Stimulated activated CD4-positive, alpha-beta T cell treated with anti-CD3 and anti-CD28 coated beads, TNF-alpha, amount 100 ng/mL, for 1 hour (primary cell): Measurements from ENCODE around the gene ERICH6B.
A peak's percentile ranks its signal among the peaks of the same experiment; 100 is the strongest.

Source experiments
- DNase-seq, 3 donors: peaks; one replicate each; pipeline ENCODE4 v3.0.0-alpha.2; 2020; ENCODE audit warnings: low read depth in 3 of 3, low spot score in 1 of 3

Gene ERICH6B

DNA sequence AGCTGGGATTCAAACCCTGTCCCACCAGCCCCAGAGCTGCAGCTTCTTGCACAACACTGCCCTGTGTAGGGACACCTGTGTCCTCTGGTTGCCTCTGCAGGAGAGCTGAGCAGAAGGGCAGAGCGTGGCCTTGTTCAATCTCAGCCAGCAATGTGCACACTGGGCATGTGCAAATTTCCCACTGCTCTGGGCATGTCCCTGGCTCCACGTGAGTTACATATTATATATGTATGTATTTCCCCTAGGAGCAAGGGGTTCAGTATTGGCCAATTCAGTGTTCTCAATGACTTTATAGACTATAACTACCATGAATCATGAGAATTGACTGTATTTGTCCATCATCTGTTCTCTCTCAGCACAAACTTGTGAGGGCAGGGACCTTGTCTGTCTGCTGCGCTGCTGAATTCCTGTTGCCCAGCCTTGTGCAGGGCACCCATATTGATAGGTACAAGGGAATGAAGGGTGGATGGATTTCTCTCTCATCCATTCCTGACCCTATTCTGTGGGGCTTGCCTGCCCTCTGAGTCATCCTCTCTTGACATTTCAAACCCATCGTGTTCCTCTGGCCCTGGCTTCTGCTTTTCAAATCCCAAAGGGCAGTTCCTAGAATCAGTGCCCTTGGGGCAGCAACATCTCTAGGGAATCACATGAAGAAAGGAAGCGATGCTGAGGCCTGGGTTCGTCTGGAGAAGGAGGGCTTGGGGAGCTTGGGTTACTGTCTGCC, 69.7 kb downstream of the ERICH6B start:
- DNase-seq, result no peak

DNA sequence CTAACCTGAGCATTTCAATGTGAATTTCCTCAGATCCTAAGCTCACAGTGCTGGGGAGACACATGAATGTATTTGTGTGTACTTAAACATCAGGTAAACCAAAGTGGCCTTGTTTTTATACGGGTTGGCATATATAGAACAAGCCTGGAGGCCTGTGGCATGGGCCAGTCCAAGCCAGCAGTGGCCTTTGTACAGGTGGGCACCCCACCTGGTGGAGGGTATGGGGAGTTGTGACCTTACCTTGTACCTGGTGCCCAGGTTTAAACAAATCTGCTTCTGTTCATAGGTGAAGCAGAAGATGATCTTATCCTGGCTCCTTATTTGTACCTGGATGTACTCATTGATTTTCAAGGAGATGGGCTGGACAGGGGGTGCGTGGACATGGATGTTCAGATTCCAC, 71.0 kb downstream of the ERICH6B start:
- no peak for DNase-seq

GRCh38 chr13:45542878-45543277, 72.7 kb downstream of the ERICH6B start:
- DNase-seq, result no peak

DNA sequence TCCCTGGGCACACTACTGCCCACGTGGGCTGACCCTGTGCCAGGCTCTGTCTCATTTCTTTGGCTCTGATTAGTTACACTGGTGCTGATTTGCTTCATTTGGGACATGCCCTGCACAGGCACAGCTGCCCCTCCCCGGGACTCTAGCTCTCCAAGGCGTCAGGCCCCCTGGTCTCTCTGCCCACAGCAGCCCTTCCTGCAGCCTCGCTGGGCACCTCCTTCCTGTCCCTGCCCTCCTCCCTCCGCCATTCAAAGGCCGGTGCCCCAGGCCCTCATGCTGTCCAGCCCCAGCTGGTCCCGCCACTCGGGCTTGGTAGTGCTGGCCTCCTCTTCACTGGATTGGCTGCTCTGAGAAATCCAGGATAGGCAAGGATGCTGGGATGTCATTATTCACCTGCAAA, 73.1 kb downstream of the ERICH6B start:
- DNase-seq, result no peak

GRCh38 chr13:45541806-45542205, 73.7 kb downstream of the ERICH6B start:
- DNase-seq, result no peak

GRCh38 chr13:45540864-45541263, 74.7 kb downstream of the ERICH6B start:
- DNase-seq, result no peak

- DNase-seq, result no peak
Measured at GRCh38 chr13:45540195-45540594, 75.3 kb downstream of the ERICH6B start.

DNA sequence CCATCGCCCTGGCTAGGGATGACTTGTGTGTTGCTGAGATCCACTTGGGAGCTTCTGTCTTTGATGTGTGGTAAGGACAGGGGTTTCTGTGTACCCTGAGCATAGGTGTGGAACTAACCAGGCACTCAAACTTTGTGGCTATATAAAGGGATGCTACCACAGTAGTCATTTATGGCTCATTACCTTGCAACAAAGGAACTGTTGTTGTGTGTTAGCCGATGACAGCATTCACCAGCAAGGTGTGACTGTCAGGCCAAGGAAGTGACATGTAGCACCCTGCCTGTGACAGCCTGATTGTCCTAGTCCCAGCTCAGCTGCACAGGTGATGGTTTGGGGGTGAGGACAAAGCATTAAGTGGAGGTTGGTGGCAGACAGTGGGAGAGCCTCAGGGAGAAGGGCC, 77.2 kb downstream of the ERICH6B start:
- DNase-seq, result no peak

DNA sequence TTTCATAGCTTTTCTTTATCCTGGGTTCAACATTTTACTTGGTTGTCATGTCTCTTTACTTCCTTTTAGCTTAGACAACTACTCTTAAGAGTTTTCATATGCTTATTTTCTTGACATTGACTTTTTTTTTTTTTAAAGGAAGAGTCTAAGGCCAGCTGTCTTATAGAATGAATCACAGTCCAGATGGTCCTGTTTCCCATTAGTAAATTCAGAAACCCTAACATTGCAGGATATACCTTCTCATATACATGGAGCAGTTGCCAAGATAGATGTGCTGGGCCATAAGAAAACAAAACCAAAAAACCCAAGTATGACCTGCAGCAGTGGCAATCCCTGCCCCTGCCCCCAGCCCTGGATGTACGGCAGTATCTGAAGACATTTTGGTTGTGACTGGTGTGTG, 78.0 kb downstream of the ERICH6B start:
- no peak for DNase-seq

GRCh38 chr13:45536224-45536623, 79.3 kb downstream of the ERICH6B start:
- no peak for DNase-seq

- no peak for DNase-seq
Measured at GRCh38 chr13:45534604-45535003, 80.9 kb downstream of the ERICH6B start.

DNA sequence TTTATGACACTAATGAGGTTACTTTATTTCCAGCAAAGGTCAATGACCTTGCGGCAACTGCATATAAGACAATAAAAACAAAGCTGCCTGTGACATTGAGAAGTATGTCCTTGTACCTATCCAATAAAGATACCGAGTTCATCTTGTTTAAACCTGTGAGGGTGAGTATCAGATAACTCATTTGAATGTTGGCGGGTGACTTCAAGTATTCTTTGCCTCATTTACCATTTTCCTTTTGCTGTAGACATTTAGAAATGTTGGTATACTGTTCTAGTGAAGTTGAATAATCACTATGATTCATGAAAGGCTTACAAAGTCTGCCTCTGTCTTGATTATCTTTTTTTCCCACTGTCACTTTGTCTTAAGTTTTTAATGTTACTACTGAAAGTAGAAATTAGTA, 85.8 kb downstream of the ERICH6B start:
- DNase-seq, result no peak

GRCh38 chr13:45527699-45528462, 87.7 kb downstream of the ERICH6B start:
- no peak for DNase-seq

DNA sequence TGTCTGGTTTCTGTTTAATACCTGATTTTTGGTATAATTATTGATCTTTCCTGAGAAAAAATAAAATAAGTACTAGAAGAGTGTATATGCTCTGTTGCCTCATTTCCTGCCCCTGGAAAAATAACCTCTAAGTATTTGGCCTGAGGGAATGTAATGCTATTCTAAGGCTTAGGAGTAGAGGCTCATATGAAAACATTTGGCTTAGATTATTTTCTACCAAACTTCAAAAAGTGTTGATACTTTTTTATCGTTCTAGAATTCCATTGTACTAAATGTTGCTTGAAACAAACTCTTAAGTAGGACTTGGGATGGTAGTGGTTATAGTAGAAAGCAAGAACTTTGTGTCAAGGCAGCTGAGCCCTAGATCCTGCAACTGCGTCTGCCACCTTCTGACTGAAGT, 93.0 kb downstream of the ERICH6B start:
- DNase-seq, result no peak

DNA sequence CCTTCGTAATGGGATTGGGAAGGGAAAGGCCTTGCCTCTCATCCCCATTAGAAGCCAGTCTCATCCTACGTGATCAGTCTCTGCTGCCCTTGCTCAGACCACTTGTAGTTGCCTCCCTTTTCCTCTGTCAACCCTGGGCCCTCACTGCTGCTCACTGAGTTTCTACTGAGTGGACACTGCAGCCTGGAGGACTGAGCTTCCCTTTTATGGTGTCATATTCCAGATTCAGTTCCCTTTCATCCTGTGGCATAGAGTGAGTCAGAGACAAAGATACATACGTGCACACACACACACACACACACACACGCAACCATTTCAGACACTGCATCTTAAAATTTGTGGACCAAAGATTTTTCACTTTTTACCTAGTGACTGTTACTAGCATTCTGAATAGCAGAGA, 94.2 kb downstream of the ERICH6B start:
- no peak for DNase-seq

- DNase-seq, result no peak
Measured at GRCh38 chr13:45519493-45519892, 96.0 kb downstream of the ERICH6B start.

- no peak for DNase-seq
Measured at GRCh38 chr13:45518525-45519245, 96.9 kb downstream of the ERICH6B start.

DNA sequence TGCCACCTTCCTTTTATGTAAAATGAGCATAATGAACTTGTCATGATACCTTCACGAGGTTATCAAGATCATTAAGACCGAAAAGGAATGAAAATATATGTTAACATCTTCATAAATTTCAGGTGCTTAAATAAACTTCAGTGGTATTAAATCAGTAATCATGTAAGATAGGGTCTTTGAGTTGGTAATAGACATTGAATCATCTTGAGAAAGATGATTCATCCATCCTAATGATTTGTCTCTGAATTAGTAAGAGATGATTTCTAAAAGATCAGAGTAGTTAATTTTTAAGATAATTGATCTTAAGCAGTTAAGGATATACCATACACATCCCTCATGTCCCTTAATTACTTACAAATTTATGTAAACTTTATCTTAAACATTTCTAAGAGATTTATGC, 98.8 kb downstream of the ERICH6B start:
- no peak for DNase-seq

GRCh38 chr13:45512098-45512496, 103.4 kb downstream of the ERICH6B start:
- no peak for DNase-seq

GRCh38 chr13:45511310-45512097, 104.0 kb downstream of the ERICH6B start:
- peak in 1 of 3 donors; percentile 10 for DNase-seq

- no peak for DNase-seq
Measured at GRCh38 chr13:45510672-45511071, 104.9 kb downstream of the ERICH6B start.
